ENCODE measurements around the gene GALNT10. TPM values are rescaled to one million over a fixed set of nuclear protein-coding genes. Genes with fewer than 3 reads are reported as not detected.

GALNT10 gene
- total and polyA plus RNA-seq, 9 of the 15 experiments (the other 6 are each of a cell fraction or from before 2014, with no cell fraction given), result 4.6 to 37.1 (median 13.3) TPM

GRCh38 chr5:154390096-154390495 lies 199.6 kb downstream of the GALNT10 start:
- Histone ChIP-seq H3K9me3 (replicated peaks; ENCODE audit: control insufficient read depth, insufficient read depth, low read depth, low read length) (no peaks in the 10 kb centered on the region), H3K9ac (ENCODE audit: insufficient read depth in 1 of 2, low read depth in 2 of 2, low read length in 2 of 2) (no peak overlapping the region), H4K20me1 (replicated peaks; ENCODE audit: control insufficient read depth, insufficient read depth, low read length) (no peaks in the 10 kb centered on the region), H3K4me2 (ENCODE audit: insufficient read depth, low read length) (no peak overlapping the region), H2AFZ (ENCODE audit: low read depth, low read length) (no peak overlapping the region), H3K79me2 (ENCODE audit: control insufficient read depth, insufficient read depth, low read length) (no peaks in the 10 kb centered on the region), H3K36me3 (ENCODE audit: control insufficient read depth, insufficient read depth, low read length) (peaks cover 19% of the 10 kb centered on the region; the same call in 2 of the 3 replicates), H3K27ac (ENCODE audit: extremely low read depth, low read depth, low read length) (no peak overlapping the region), H3K4me3 (no peak overlapping the region), H3K27me3 (ENCODE audit: control insufficient read depth in 2 of 2, insufficient read depth in 2 of 2, low read length in 2 of 2) (no peaks in the 10 kb centered on the region), H3K9me1 (ENCODE audit: control insufficient read depth, insufficient read depth, low read length) (no peaks in the 10 kb centered on the region), H3K4me1 (replicated peaks in 1 of 2; ENCODE audit: control insufficient read depth in 2 of 2, insufficient read depth in 2 of 2, low read length in 2 of 2) (peaks cover 8 to 13% of the 10 kb centered on the region in 2 experiments; a peak in 3 of 5 replicates)
- ChIA-PET POLR2A (interaction anchor here (0.7 kb wide), 1 partner anchor 650 kb away, joined by 3 read pairs; no protein-coding TSS in a partner anchor), CTCF (ENCODE audit: low intra/inter-chr PET ratio) (no interaction called here)
- intact Hi-C loops (cut with micrococcal nuclease), result no loop called here
- TF ChIP-seq PCBP2 (IDR thresholded peaks at IDR 0.05; ENCODE audit: low read depth, low read length, poor library complexity, severe bottlenecking) (no peak), POLR2H (tag; IDR thresholded peaks at IDR 0.05; ENCODE audit: low read depth) (no peak), ZEB2 (IDR thresholded peaks at IDR 0.05) (no peak), ZNF212 (CRISPR knock-in tag; IDR thresholded peaks at IDR 0.05) (no peak), TSC22D4 (tag; IDR thresholded peaks at IDR 0.05) (no peak), STAT5A (IDR thresholded peaks at IDR 0.05; ENCODE audit: borderline replicate concordance, low read length) (no peak), NFRKB (IDR thresholded peaks at IDR 0.05; ENCODE audit: low read depth) (no peak), BRD9 (IDR thresholded peaks at IDR 0.05; ENCODE audit: low read depth, partially characterized antibody) (no peak), ZNF584 (CRISPR knock-in tag; IDR thresholded peaks at IDR 0.05; ENCODE audit: low read depth) (no peak), ZNF174 (CRISPR knock-in tag; IDR thresholded peaks at IDR 0.05) (no peak), ZNF518B (CRISPR knock-in tag; IDR thresholded peaks at IDR 0.05) (no peak), ZBED1 (IDR thresholded peaks at IDR 0.05) (no peak), CHD1 (IDR thresholded peaks at IDR 0.05; ENCODE audit: low read length) (no peak), ETV5 (CRISPR knock-in tag; IDR thresholded peaks at IDR 0.05; ENCODE audit: low read depth) (no peak), MBD1 (CRISPR knock-in tag; IDR thresholded peaks at IDR 0.05) (no peak), HNRNPLL (IDR thresholded peaks at IDR 0.05; ENCODE audit: low read depth, low read length, poor library complexity, severe bottlenecking) (no peak), ZNF586 (CRISPR knock-in tag; conservative IDR thresholded peaks at IDR 0.05) (no peak), TFAP4 (CRISPR knock-in tag; IDR thresholded peaks at IDR 0.05; ENCODE audit: borderline replicate concordance) (no peak), ZNF780A (CRISPR knock-in tag; IDR thresholded peaks at IDR 0.05) (no peak), SOX6 (IDR thresholded peaks at IDR 0.05) (no peak)
- no TSS peak for BruUV-seq (replicated peaks)
- DNase-seq (ENCODE audit: extremely low read depth in 1 of 4, low spot score in 3 of 4), result no peak
- no peak for FAIRE-seq
- in situ Hi-C loops (cut with MboI), result no loop called here
- no peak for ATAC-seq
- 72% methylated on average over 8 of the region's 8 CpGs for WGBS (ENCODE audit: insufficient coverage, low coverage, missing lambda C conversion rate)

Measured in K562 (cell line).